PC-9 (cell line): ENCODE results near the gene NID1. TPM values are rescaled to one million over a fixed set of nuclear protein-coding genes. Genes with fewer than 3 reads are reported as not detected.
A peak's percentile ranks its signal among the peaks of the same experiment; 100 is the strongest.

ENCODE experiments used
- BruUV-seq: library from RNA; stranded (reverse); fragments of 400-500 nt; replicated peaks from 2 replicates; lab custom pipeline; 2021; lab: Mats Ljungman, UMichigan
- CTCF ChIA-PET: fragments of 300-600 bp; sonication (Branson Sonifier 250); formaldehyde crosslinking; loops from one replicate; lab custom pipeline; 2022; ENCODE audit warnings: antibody characterized with exemption; lab: Charles Lee
- POLR2A ChIA-PET: fragments of 300-600 bp; sonication (Branson Sonifier 250); formaldehyde crosslinking; loops from one replicate; lab custom pipeline; 2022; ENCODE audit warnings: antibody characterized with exemption; ENCODE audit not compliant: unreplicated experiment; lab: Charles Lee
- DNase-seq, 2 experiments: peaks; one replicate each; pipeline versions ENCODE4 v3.0.0 to v3.0.0-alpha.2; 2015 to 2022; ENCODE audit warnings: mixed read lengths in 1 of 2
- H2AFZ ChIP-seq: fragments of 200-600 bp; sonication (generic); 2 replicates; pipeline ENCODE4 v1.8.1; 2017; ENCODE audit warnings: antibody characterized with exemption
- H3F3A ChIP-seq: fragments of 200-600 bp; sonication (generic); 2 replicates; pipeline ENCODE4 v1.8.1; 2017; ENCODE audit warnings: antibody characterized with exemption, mild to moderate bottlenecking, low read depth; ENCODE audit not compliant: insufficient read depth
- H3K27ac ChIP-seq: fragments of 200-600 bp; sonication (generic); 2 replicates; pipeline ENCODE4 v1.6.1; 2016; ENCODE audit warnings: mixed run types
- H3K27me3 ChIP-seq: fragments of 200-600 bp; sonication (generic); 2 replicates; pipeline ENCODE4 v1.6.1; 2016; ENCODE audit warnings: low read depth, mixed run types; ENCODE audit not compliant: insufficient read depth
- H3K36me3 ChIP-seq: fragments of 200-600 bp; sonication (generic); 2 replicates; pipeline ENCODE4 v1.6.1; 2016; ENCODE audit warnings: low read depth, mixed run types
- H3K4me1 ChIP-seq: fragments of 200-600 bp; sonication (generic); replicated peaks from 2 replicates; pipeline ENCODE4 v1.6.1; 2016; ENCODE audit warnings: mixed run types; ENCODE audit not compliant: insufficient read depth
- H3K4me2 ChIP-seq: fragments of 200-600 bp; sonication (generic); 2 replicates; pipeline ENCODE4 v1.6.1; 2017; ENCODE audit warnings: mixed run types
- H3K4me3 ChIP-seq: fragments of 200-600 bp; sonication (generic); 2 replicates; pipeline ENCODE4 v1.6.1; 2016; ENCODE audit warnings: mixed run types
- H3K79me2 ChIP-seq: fragments of 200-600 bp; sonication (generic); 2 replicates; pipeline ENCODE4 v1.6.1; 2017; ENCODE audit warnings: low read depth, mixed run types
- H3K9me2 ChIP-seq: fragments of 200-600 bp; sonication (generic); 2 replicates; pipeline ENCODE4 v1.8.1; 2017; ENCODE audit warnings: mild to moderate bottlenecking; ENCODE audit not compliant: insufficient read depth
- H3K9me3 ChIP-seq: fragments of 200-600 bp; sonication (generic); 2 replicates; pipeline ENCODE4 v1.8.1; 2016; ENCODE audit warnings: low read depth; ENCODE audit not compliant: insufficient read depth
- H4K20me1 ChIP-seq: fragments of 200-600 bp; sonication (generic); 2 replicates; pipeline ENCODE4 v1.8.1; 2017; ENCODE audit not compliant: insufficient read depth
- EZH2 ChIP-seq: fragments of 200-600 bp; sonication (generic); IDR thresholded peaks from 2 replicates; pipeline ENCODE4 v1.8.0; 2017; ENCODE audit warnings: antibody characterized with exemption, low read depth
- intact Hi-C: fragments of 100-400 bp; cut with micrococcal nuclease; formaldehyde crosslinking; loops from one replicate; pipeline ENCODE4 v1.10.0; 2022; ENCODE audit not compliant: unreplicated experiment
- total RNA-seq: library from RNA; stranded (reverse); gene quantifications from 2 replicates; pipeline ENCODE4 v1.2.3, GENCODE V29; 2021
- TF ChIP-seq, protein P1 (sequence below): fragments of 200-600 bp; sonication (generic); conservative IDR thresholded peaks from 2 replicates; pipeline ENCODE4 v1.6.1; 2017; ENCODE audit warnings: mixed run types, antibody characterized with exemption, mild to moderate bottlenecking, moderate library complexity

NID1 gene
- total RNA-seq, 1 experiment from 2014 or later = not detected

DNA sequence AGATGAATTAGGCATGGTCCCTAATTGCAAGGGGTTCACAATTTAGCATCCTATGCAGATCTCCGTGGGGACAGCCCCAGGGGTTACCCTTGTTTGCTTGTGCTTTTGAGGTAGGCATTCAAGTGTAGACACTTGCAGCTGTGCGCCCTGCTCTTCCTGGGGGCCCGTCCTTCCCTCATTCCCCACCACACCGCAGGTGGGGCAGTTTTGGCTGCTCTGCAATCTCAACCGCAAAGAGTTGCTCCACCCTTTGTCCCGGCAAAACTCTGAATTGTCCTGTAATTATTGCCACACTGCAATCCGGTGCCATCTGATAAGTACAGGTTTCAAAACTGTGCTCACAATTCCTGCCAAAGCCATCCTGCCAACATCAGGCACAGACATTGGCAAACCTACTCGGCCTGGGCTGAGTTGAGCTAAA is 132.8 kb downstream of the NID1 start:
- Histone ChIP-seq H3K27ac (peak overlapping the region; percentile 61), H3K36me3 (no peaks in the 10 kb centered on the region), H3K4me1 (peaks cover 42% of the 10 kb centered on the region), H2AFZ (no peak overlapping the region), H3K27me3 (no peaks in the 10 kb centered on the region), H3F3A (peaks cover 21% of the 10 kb centered on the region), H3K9me3 (no peaks in the 10 kb centered on the region), H4K20me1 (no peaks in the 10 kb centered on the region), H3K4me2 (peak overlapping the region; percentile 61), H3K4me3 (no peak overlapping the region), H3K79me2 (no peaks in the 10 kb centered on the region), H3K9me2 (no peaks in the 10 kb centered on the region)
- no peak for TF ChIP-seq EZH2
- TF ChIP-seq, protein P1, sequence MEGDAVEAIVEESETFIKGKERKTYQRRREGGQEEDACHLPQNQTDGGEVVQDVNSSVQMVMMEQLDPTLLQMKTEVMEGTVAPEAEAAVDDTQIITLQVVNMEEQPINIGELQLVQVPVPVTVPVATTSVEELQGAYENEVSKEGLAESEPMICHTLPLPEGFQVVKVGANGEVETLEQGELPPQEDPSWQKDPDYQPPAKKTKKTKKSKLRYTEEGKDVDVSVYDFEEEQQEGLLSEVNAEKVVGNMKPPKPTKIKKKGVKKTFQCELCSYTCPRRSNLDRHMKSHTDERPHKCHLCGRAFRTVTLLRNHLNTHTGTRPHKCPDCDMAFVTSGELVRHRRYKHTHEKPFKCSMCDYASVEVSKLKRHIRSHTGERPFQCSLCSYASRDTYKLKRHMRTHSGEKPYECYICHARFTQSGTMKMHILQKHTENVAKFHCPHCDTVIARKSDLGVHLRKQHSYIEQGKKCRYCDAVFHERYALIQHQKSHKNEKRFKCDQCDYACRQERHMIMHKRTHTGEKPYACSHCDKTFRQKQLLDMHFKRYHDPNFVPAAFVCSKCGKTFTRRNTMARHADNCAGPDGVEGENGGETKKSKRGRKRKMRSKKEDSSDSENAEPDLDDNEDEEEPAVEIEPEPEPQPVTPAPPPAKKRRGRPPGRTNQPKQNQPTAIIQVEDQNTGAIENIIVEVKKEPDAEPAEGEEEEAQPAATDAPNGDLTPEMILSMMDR = no peak
- peak; percentile 87 to 92 for DNase-seq
- CTCF ChIA-PET = interaction anchor here (1.0 to 3.1 kb wide), 2 partner anchors 40 to 66 kb away, joined by 4 to 17 read pairs; no protein-coding TSS in a partner anchor
- POLR2A ChIA-PET = interaction anchor here (0.6 to 1.2 kb wide), 9 partner anchors 8 to 1453 kb away, joined by 3 to 8 read pairs (median 5); partner anchors contain the start of gene B3GALNT2
- intact Hi-C loops = loop anchor here (1.0 to 5.0 kb wide), 6 partner anchors 9 to 430 kb away; partner anchors contain the start of gene B3GALNT2
- no TSS peak for BruUV-seq

DNA sequence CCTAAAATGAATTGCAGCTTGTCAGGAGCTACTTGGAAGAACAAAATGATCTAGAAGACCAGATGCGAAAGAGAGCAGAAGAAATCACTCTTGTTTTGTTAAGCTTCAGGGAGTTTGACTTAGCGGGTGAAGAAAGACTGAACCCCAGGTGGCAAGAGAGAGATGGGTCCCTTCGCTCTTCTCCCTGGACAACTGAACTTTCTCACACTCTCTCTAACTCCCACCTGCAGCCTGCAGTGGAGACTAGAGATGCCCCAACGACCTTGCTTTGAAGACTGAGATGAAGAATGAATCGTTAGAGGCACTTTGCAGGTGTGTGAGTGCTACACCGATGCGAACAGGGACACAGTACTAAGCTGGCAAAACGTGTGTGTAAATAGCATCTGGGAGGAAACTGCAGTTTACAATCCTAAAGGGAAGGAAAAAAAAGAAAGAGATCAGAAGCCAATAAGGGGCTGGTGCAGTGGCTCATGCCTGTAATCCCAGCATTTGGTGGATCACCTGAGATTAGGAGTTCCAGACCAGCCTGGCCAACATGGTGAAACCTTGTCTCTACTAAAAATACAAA is 133.6 kb downstream of the NID1 start:
- no peaks in the 10 kb centered on the region for H3K9me3 ChIP-seq
- no peaks in the 10 kb centered on the region for H3K79me2 ChIP-seq
- H3K4me2 ChIP-seq = peak overlapping the region; percentile 61
- no peak for TF ChIP-seq EZH2
- TF ChIP-seq, protein P1 = no peak
- no peaks in the 10 kb centered on the region for H4K20me1 ChIP-seq
- no peak for DNase-seq
- H3K27ac ChIP-seq = peak overlapping the region; percentile 44
- no peak overlapping the region for H3K4me3 ChIP-seq
- no peaks in the 10 kb centered on the region for H3K27me3 ChIP-seq
- intact Hi-C loops = loop anchor here (5.0 kb wide), 2 partner anchors 224 to 429 kb away; partner anchors contain the start of gene B3GALNT2
- no peaks in the 10 kb centered on the region for H3K9me2 ChIP-seq
- peaks cover 21% of the 10 kb centered on the region for H3F3A ChIP-seq
- H3K4me1 ChIP-seq = peaks cover 42% of the 10 kb centered on the region
- no TSS peak for BruUV-seq
- no peak overlapping the region for H2AFZ ChIP-seq
- ChIA-PET CTCF (interaction anchor here (3.1 kb wide), 1 partner anchor 41 kb away, joined by 17 read pairs; no protein-coding TSS in a partner anchor), POLR2A (interaction anchor here (0.5 to 0.6 kb wide), 2 partner anchors 28 to 86 kb away, joined by 3 read pairs; no protein-coding TSS in a partner anchor)
- no peaks in the 10 kb centered on the region for H3K36me3 ChIP-seq

DNA sequence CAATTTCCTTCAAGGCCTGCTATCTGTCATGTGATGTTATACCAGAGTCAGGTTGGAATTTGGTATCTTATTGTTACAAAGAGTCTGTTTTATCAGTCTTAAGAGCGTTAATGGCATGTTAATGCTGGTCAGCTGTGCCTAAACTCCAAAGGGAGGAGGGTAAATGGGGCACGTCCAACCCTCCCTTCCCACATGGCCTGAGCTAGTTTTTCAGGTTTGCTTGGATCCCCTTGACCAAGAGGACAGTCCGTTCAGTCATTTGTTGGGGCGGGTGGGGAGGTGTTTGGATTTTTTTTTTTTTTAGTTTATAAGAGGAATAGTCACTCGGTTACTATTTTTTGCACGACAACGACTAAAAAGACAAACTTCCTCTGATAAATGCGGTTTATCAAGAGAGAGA is 134.3 kb downstream of the NID1 start:
- peak; percentile 77 to 85 for DNase-seq
- Histone ChIP-seq H3K9me3 (no peaks in the 10 kb centered on the region), H3K36me3 (no peaks in the 10 kb centered on the region), H3K9me2 (no peaks in the 10 kb centered on the region), H3K27ac (peak overlapping the region; percentile 44), H3K79me2 (no peaks in the 10 kb centered on the region), H2AFZ (0 out of 2 replicates have a peak overlapping the region, but pooled peaks have one; percentile 34), H3K27me3 (no peaks in the 10 kb centered on the region), H3K4me3 (no peak overlapping the region), H3K4me2 (peak overlapping the region; percentile 61), H3F3A (peaks cover 21% of the 10 kb centered on the region), H4K20me1 (no peaks in the 10 kb centered on the region), H3K4me1 (peaks cover 42% of the 10 kb centered on the region)
- TF ChIP-seq, protein P1 = no peak
- TF ChIP-seq EZH2 = no peak
- POLR2A ChIA-PET = interaction anchor here (0.7 kb wide), 1 partner anchor 18 kb away, joined by 4 read pairs; no protein-coding TSS in a partner anchor
- intact Hi-C loops = loop anchor here (5.0 kb wide), 2 partner anchors 223 to 428 kb away; partner anchors contain the start of gene B3GALNT2
- no TSS peak for BruUV-seq
- CTCF ChIA-PET = no interaction called here
